LNCAP (cell line): ENCODE measurements around the gene NR3C1.

Experiments
- CTCF ChIP-seq: fragments of 450-650 bp; IDR thresholded peaks from 2 replicates; pipeline ENCODE4 v1.5.1; 2017; ENCODE audit warnings: mild to moderate bottlenecking

The NR3C1 gene

GRCh38 chr5:143432658-143433239 lies 29.3 kb upstream of the NR3C1 start:
- no peak for TF ChIP-seq CTCF

DNA sequence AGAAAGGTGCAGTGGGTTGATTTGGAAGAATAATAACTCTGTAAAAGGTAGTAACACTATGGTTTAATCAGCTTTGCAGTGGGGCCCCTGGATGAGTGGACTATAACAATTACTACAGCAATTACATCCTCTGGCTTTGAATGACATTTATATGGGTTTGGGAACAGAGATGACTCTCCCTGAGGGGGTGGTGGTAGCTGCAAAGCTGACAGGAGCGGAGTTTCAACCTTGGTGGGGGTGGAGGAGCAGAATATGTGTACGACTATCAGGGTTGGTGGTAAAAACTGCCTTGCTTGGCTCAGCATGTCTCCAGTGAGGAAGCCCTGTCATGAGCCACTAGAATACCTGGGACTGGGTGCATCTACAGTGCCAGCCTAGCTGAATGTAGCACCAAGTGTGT lies 28.3 kb upstream of the NR3C1 start:
- no peak for TF ChIP-seq CTCF

GRCh38 chr5:143428738-143429420 lies 25.4 kb upstream of the NR3C1 start:
- TF ChIP-seq CTCF: no peak

DNA sequence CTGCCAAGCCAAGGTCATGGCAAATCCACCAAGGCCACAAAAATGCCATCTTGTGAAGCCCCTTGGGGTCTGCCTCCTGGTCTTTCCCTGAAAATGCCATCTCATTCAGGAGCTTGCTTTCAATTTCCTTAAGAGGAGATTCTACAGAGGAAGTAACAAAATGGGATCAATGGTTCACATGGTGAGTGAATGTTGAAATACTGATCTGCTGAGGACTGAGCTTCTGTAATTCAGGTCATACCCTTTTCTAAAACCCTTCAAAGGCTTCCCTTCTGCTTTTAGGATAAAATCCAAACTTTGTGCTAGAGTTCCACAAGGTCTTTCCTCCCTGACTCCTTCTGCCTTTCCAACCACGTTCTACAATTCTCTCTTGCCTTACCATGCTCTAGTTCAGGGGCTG lies 24.7 kb upstream of the NR3C1 start:
- no peak for TF ChIP-seq CTCF

GRCh38 chr5:143427122-143427735 lies 23.7 kb upstream of the NR3C1 start:
- TF ChIP-seq CTCF: no peak

DNA sequence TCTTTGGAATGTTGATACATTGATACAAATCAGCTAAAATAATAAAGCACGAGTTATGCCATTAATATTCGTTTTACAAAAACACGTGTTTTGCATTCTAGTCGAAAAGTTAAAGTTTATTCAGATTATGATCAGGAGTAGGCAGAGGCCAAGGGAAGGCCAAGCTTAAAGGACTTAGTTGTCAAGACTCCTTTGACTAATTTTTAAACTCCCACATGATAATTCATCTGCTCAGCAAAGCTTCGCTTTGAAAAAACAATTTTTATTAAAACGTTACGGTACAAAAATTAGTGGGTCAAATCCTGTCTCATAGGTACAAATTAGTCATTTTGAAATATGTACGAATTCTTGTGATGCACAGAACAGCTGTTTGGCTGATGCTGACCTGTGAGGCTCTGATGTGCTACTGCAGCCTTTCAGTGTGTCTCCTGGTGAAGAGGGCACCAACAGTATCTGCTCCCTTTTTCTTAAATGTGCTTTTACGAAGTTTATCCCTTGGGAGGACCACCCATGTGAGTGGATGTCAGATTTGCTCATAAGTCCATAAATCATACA lies 23.0 kb upstream of the NR3C1 start:
- TF ChIP-seq CTCF: no peak

GRCh38 chr5:143425835-143426234 lies 22.3 kb upstream of the NR3C1 start:
- no peak for TF ChIP-seq CTCF
